H1 (cell line): ENCODE measurements around the gene PLEKHO1. TPM values are rescaled to one million over a fixed set of nuclear protein-coding genes. Genes with fewer than 3 reads are reported as not detected.

ENCODE experiments used
- CTBP2 ChIP-seq: IDR thresholded peaks from 2 replicates; pipeline ENCODE4 v1.7.0; 2011; ENCODE audit warnings: borderline replicate concordance, mild to moderate bottlenecking, moderate library complexity, mixed read lengths, low read length; ENCODE audit not compliant: insufficient read depth, insufficient read length
- EP300 ChIP-seq, 2 experiments: IDR thresholded peaks; 1 replicate in 1 of 2; 2 replicates in 1 of 2; pipeline ENCODE4 v1.6.1; 2011 to 2012; ENCODE audit warnings: low read depth in 2 of 2, low read length in 2 of 2, mild to moderate bottlenecking in 2 of 2, borderline replicate concordance in 1 of 2, inconsistent platforms in 1 of 2, moderate library complexity in 1 of 2
- MAX ChIP-seq: IDR thresholded peaks from 2 replicates; pipeline ENCODE4 v1.6.1; 2012; ENCODE audit warnings: inconsistent platforms
- TBP ChIP-seq: IDR thresholded peaks from 2 replicates; pipeline ENCODE4 v1.6.1; 2011; ENCODE audit warnings: low read depth, low read length, improper control_type of control experiment
- polyA plus RNA-seq, 7 experiments: library from polyadenylated mRNA; depleted of rRNA in 3 of 7; stranded (reverse) in 5 of 7; unstranded in 2 of 7; fragments of >200 nt in 5 of 7; fragments of 200-250 nt in 2 of 7; gene quantifications; 1 replicate in 5 of 7; 2 replicates in 1 of 7; 4 replicates in 1 of 7; pipeline versions ENCODE4 v1.2.1 to v1.2.3, GENCODE V29; 2011 to 2013; ENCODE audit warnings: missing spikeins in 2 of 7, mixed read lengths in 2 of 7
- total RNA-seq: library from RNA; stranded (reverse); fragmentation: NEBNext Ultra II Directional; extraction: Animal tissue kit (Norgen Biotek cat#: 25700); gene quantifications from 2 replicates; pipeline ENCODE4 v1.2.1, GENCODE V29; 2021

Gene PLEKHO1
- total and polyA plus RNA-seq, 2 of the 8 experiments (the other 6 are each of a cell fraction or from before 2014, with no cell fraction given): 23.2 to 37.0 TPM

DNA sequence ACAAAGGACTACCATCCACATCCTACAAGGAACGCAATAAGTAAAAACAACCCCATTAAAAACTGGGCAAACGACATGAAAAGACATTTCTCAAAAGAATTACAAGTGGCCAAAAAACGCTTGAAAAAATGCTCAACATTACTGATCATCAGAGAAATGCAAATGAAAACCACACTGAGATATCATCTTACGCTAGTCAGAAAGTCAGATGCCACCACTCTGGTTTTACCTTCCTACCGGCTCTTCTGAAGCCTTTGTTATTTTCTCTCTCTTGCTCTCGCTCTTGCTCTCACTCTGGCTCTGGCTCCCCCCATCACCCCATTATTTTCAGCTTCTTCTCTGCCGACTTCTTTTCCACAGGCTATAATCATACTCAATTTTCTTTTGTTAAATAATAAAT lies 43.4 kb upstream of the PLEKHO1 start (continued):
- no peak for TF ChIP-seq MAX
- TF ChIP-seq TBP: no peak
- TF ChIP-seq EP300 (IDR thresholded peaks at IDR 0.05; ENCODE audit: borderline replicate concordance in 1 of 2, low read depth in 2 of 2, low read length in 2 of 2): no peak
- TF ChIP-seq CTBP2: no peak
